GM12892 (cell line): Measurements from ENCODE around the gene VMA21.

ENCODE experiments used
- DNase-seq: peaks from one replicate; pipeline ENCODE4 v3.0.0; 2011; ENCODE audit not compliant: insufficient read length
- FAIRE-seq: peaks from 2 replicates; lab custom pipeline; 2011; peaks lifted over from hg19 to GRCh38; lab: Jason Lieb, UNC
- POLR2A ChIP-seq: IDR thresholded peaks from 2 replicates; pipeline ENCODE4 v1.6.1; 2011; ENCODE audit warnings: low read depth, low read length, control low read depth
- POLR2AphosphoS5 ChIP-seq: IDR thresholded peaks from 2 replicates; pipeline ENCODE4 v1.6.1; 2011; ENCODE audit warnings: low read depth, low read length, control low read depth
- TAF1 ChIP-seq: IDR thresholded peaks from 2 replicates; pipeline ENCODE4 v1.6.1; 2011; ENCODE audit warnings: low read depth, mild to moderate bottlenecking, control low read depth, low read length, borderline replicate concordance

VMA21 gene

DNA sequence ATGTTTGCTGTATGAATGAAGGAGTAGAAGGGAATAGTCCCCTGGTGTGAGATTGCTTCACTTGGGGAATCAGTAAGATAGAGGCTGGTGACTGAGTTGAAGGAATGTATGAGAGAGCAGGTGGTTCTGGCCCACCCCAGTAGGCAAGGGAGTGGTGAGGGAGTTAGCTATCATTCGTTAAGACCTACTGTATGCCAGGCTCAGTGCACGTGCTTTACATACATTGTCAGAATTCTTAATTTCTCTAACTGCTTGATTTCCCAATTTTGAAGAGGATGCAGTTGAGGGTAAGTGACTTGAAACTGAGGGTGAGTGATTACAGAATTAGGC is 700 bp downstream of the VMA21 start:
- TF ChIP-seq POLR2AphosphoS5 (no peak), POLR2A (no peak), TAF1 (no peak)
- FAIRE-seq: peak; percentile 17
- DNase-seq: no peak

DNA sequence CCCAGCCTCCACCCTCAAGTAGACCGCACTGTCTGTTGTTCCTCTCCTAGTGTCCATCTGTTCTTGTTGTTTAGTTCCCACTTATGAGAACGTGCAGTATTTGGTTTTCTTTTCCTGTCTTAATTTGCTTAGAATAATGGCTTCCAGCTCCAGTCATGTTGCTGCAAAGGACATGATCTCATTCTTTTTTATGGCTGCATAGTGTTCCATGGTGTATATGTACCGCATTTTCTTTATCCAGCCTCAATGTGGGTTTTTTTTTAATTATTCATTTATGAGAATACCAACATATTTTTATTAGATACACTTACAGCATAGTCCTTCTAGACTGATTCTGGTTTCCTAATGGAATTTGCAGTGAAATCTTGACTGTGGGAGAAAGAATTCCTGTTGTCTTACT is 1.3 kb downstream of the VMA21 start:
- no peak for TF ChIP-seq POLR2AphosphoS5
- no peak for TF ChIP-seq POLR2A
- no peak for TF ChIP-seq TAF1
- FAIRE-seq (no peak), DNase-seq (no peak)

DNA sequence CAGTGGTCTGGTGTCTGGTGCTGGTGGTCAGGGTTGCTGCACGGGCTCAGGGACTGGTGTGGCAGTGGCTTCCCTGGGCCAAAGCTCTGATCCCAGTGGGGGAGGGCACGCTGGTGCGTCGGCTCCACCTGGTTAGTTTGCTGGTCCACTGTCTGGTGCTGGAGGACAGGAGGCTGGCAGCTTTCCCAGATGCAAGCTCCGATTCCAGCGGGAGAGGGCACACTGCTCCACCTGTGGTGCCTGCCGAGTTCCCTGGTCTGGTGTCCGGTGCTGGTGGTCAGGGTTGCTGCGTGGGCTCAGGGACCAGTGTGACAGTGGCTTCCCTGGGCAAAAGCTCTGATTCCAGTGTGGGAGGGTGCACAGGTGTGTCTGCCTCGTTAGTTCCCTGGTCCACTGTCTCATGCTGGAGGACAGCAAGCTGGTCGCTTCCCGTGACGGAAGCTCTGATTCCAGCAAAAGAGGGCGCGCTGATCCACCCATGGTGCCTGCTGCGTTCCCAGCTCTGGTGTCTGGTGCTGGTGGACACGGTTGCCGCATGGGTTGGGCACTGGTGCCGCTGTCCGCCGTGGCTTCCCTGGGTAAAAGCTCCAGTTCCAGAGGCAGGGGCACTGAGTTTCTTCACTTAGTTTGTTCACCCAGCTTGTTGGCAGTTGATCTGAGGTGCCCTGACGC is 5.8 kb downstream of the VMA21 start:
- DNase-seq (no peak), FAIRE-seq (no peak)
- TF ChIP-seq POLR2A (no peak), POLR2AphosphoS5 (no peak), TAF1 (no peak)

DNA sequence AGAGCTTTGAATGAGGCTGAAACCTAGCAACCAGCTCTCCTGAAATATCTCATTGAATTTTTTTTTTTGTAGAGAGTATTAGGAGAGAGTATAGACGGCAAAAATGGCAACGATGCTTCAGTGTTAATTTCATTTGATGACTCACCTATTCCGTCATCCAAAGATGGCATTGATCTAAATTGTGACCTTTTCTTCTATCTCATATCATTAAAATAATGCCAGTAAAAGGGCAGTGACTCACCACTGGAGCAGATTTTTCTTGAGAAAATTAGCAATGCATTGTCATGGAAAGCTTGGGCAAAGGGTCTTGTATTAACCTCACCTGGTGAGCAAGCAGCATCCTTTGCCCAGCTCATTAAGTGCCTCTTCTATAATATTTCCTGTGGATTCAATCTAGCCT is 19.6 kb downstream of the VMA21 start:
- TF ChIP-seq POLR2AphosphoS5: no peak
- TF ChIP-seq POLR2A: no peak
- FAIRE-seq (no peak), DNase-seq (no peak)

DNA sequence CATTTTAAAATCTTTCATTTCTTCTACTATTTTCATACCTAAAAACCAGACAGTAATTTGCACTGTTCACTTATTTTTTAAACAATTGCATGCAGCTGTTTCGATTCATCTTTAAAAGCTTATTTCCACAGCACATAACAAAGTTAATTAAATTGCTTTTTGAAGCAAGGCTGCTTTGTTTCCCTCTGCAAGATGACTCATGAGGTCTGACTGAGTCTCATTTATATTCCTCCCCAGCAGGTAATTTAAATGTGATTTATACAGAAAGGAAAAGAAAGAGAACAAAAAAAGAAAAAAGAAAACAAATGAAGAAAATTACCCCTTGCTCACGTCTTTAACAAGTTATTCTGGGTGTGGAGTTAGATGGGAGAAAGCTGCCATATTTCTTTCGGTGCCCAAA is 22.8 kb downstream of the VMA21 start:
- FAIRE-seq (no peak), DNase-seq (no peak)
- TF ChIP-seq POLR2AphosphoS5 (no peak), TAF1 (no peak), POLR2A (no peak)

DNA sequence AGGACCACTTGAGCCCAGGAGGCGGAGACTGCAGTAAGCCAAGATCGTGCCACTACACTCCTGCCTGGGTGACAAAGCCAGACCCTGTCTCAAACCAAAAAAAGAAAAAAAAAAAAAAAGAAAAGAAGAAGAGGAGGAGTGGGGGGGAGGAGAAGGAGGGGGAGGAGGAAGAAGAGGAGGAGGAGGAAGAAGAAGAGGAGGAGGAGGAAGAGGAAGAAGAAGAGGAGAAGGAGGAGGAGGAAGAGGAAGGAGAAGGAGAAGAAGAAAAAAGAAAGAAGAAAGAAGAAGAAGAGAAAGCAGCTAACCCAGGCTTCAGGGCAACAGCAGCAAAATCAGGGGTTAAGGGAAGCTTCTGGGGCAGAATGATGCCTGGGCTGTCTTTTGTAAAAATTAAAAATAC is 27.5 kb downstream of the VMA21 start:
- FAIRE-seq: no peak
- no peak for DNase-seq
- no peak for TF ChIP-seq TAF1
- TF ChIP-seq POLR2AphosphoS5: no peak
- TF ChIP-seq POLR2A: no peak

DNA sequence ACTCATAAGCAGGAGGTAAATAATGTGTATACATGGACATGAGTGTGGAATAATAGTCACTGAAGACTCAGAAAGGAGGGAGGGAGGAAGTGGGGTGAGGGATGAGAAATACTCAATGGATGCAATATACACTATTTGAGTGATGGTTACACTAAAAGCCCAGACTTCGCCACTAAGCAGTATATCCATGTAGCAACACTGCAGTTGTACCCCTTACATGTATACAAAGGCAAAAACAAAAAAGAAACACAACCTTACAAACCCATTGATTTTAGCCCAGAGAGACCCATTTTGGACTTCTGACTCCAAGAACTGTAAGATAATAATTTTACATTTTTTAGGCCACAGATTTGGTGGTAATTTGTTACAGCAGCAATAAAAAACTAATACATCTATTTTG is 51.5 kb downstream of the VMA21 start:
- TF ChIP-seq POLR2A: no peak
- TF ChIP-seq POLR2AphosphoS5: no peak
- FAIRE-seq (no peak), DNase-seq (no peak)

DNA sequence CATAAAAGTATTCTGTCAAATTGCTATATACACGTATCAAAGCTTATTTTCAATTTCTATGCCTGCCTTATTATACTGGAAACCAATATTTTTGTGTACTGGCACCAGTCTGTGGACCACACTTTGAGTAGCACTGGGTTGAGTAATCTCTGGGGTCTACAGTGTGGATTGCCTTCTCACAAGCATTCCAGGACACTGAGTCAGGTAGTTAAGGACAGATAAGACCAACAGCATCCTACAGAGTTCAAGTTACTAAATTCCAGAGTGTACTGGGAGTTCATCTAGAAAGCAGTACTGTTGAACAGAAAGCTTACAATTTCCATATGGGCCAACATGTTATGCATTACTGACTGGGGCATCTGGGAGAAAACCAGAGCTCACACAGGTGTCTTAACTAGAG is 61.8 kb downstream of the VMA21 start:
- TF ChIP-seq POLR2A: no peak
- no peak for TF ChIP-seq POLR2AphosphoS5
- TF ChIP-seq TAF1: no peak
- DNase-seq (no peak), FAIRE-seq (no peak)
